Measurements from ENCODE around the gene LSM3.
A peak's percentile ranks its signal among the peaks of the same experiment; 100 is the strongest.

LSM3 gene

GRCh38 chr3:14186854-14187458 lies 8.3 kb downstream of the LSM3 start:
- no peak overlapping the region for H2BK15ac ChIP-seq (ENCODE audit: low read depth, poor library complexity, severe bottlenecking)
- H2BK5ac ChIP-seq (ENCODE audit: low read depth, low read length, poor library complexity, severe bottlenecking), result no peak overlapping the region
- no peak overlapping the region for H3K4me2 ChIP-seq (ENCODE audit: low read length, poor library complexity, severe bottlenecking)
- H3K9ac ChIP-seq (ENCODE audit: low read length), result no peak overlapping the region
- no peak overlapping the region for H3K23ac ChIP-seq (ENCODE audit: low read length in 2 of 2)
- H2AK5ac ChIP-seq (ENCODE audit: low read length, severe bottlenecking), result no peak overlapping the region
- H3K27ac ChIP-seq (ENCODE audit: low read length, poor library complexity, severe bottlenecking), result no peak overlapping the region
- H3K4ac ChIP-seq (ENCODE audit: low read depth in 1 of 2, low read length in 2 of 2), result no peak overlapping the region
- no peak overlapping the region for H2BK12ac ChIP-seq (ENCODE audit: low read length in 2 of 2)
- H3K18ac ChIP-seq (ENCODE audit: low read depth in 1 of 2, low read length in 2 of 2), result no peak overlapping the region
- peaks cover 17% of the 10 kb centered on the region for H3K79me1 ChIP-seq (replicated peaks; ENCODE audit: low read length, poor library complexity, severe bottlenecking)
- H3K14ac ChIP-seq (ENCODE audit: low read length in 2 of 2), result no peak overlapping the region
- no peak overlapping the region for H2AFZ ChIP-seq (ENCODE audit: low read depth, low read length)
- no peak for DNase-seq
- no peak overlapping the region for H3K4me3 ChIP-seq (ENCODE audit: insufficient read depth in 1 of 2, low read depth in 1 of 2, low read length in 2 of 2)
- H4K91ac ChIP-seq (ENCODE audit: low read length), result no peak overlapping the region
- WGBS, result 97% methylated on average over 5 of the region's 5 CpGs
- no peaks in the 10 kb centered on the region for H3K9me3 ChIP-seq (ENCODE audit: control insufficient read depth, low read length)
- no peak overlapping the region for H4K8ac ChIP-seq (ENCODE audit: low read length)
- H2BK120ac ChIP-seq (ENCODE audit: low read depth, low read length), result no peak overlapping the region
- no peaks in the 10 kb centered on the region for H3K4me1 ChIP-seq (ENCODE audit: control insufficient read depth, insufficient read depth, low read depth, low read length)
- H3K27me3 ChIP-seq (ENCODE audit: control insufficient read depth in 1 of 2, insufficient read depth in 1 of 2, low read length in 2 of 2), result no peaks in the 10 kb centered on the region
- peaks cover 14 to 54% of the 10 kb centered on the region in 2 experiments for H3K36me3 ChIP-seq (ENCODE audit: control insufficient read depth in 1 of 2, insufficient read depth in 2 of 2, low read depth in 1 of 2, low read length in 2 of 2)

GRCh38 chr3:14188041-14188754 lies 9.6 kb downstream of the LSM3 start:
- H3K18ac ChIP-seq (ENCODE audit: low read depth in 1 of 2, low read length in 2 of 2), result no peak overlapping the region
- no peak overlapping the region for H2AFZ ChIP-seq (ENCODE audit: low read depth, low read length)
- H4K91ac ChIP-seq (ENCODE audit: low read length), result no peak overlapping the region
- H3K4me2 ChIP-seq (ENCODE audit: low read length, poor library complexity, severe bottlenecking), result no peak overlapping the region
- H3K9me3 ChIP-seq (ENCODE audit: control insufficient read depth, low read length), result no peaks in the 10 kb centered on the region
- H4K8ac ChIP-seq (ENCODE audit: low read length), result no peak overlapping the region
- peaks cover 12% of the 10 kb centered on the region for H3K79me1 ChIP-seq (replicated peaks; ENCODE audit: low read length, poor library complexity, severe bottlenecking)
- 96% methylated on average over 2 of the region's 4 CpGs for WGBS
- peaks cover 14 to 41% of the 10 kb centered on the region in 2 experiments for H3K36me3 ChIP-seq (ENCODE audit: control insufficient read depth in 1 of 2, insufficient read depth in 2 of 2, low read depth in 1 of 2, low read length in 2 of 2)
- no peak overlapping the region for H2BK12ac ChIP-seq (ENCODE audit: low read length in 2 of 2)
- no peaks in the 10 kb centered on the region for H3K4me1 ChIP-seq (ENCODE audit: control insufficient read depth, insufficient read depth, low read depth, low read length)
- no peak overlapping the region for H3K9ac ChIP-seq (ENCODE audit: low read length)
- no peaks in the 10 kb centered on the region for H3K27me3 ChIP-seq (ENCODE audit: control insufficient read depth in 1 of 2, insufficient read depth in 1 of 2, low read length in 2 of 2)
- no peak for DNase-seq
- no peak overlapping the region for H2BK5ac ChIP-seq (ENCODE audit: low read depth, low read length, poor library complexity, severe bottlenecking)
- H3K4me3 ChIP-seq (ENCODE audit: insufficient read depth in 1 of 2, low read depth in 1 of 2, low read length in 2 of 2), result no peak overlapping the region
- H3K23ac ChIP-seq (ENCODE audit: low read length in 2 of 2), result no peak overlapping the region
- no peak overlapping the region for H3K27ac ChIP-seq (ENCODE audit: low read length, poor library complexity, severe bottlenecking)
- no peak overlapping the region for H2BK120ac ChIP-seq (ENCODE audit: low read depth, low read length)
- H3K4ac ChIP-seq (ENCODE audit: low read depth in 1 of 2, low read length in 2 of 2), result no peak overlapping the region
- H2BK15ac ChIP-seq (ENCODE audit: low read depth, poor library complexity, severe bottlenecking), result no peak overlapping the region
- H2AK5ac ChIP-seq (ENCODE audit: low read length, severe bottlenecking), result no peak overlapping the region
- H3K14ac ChIP-seq (ENCODE audit: low read length in 2 of 2), result no peak overlapping the region

GRCh38 chr3:14194865-14195264 lies 16.2 kb downstream of the LSM3 start:
- Histone ChIP-seq H2AFZ (ENCODE audit: low read depth, low read length) (no peak overlapping the region), H3K23ac (ENCODE audit: low read length in 2 of 2) (no peak overlapping the region), H3K4me3 (ENCODE audit: insufficient read depth in 1 of 2, low read depth in 1 of 2, low read length in 2 of 2) (no peak overlapping the region), H3K4ac (ENCODE audit: low read depth in 1 of 2, low read length in 2 of 2) (no peak overlapping the region), H3K9me3 (ENCODE audit: control insufficient read depth, low read length) (no peaks in the 10 kb centered on the region), H2BK15ac (ENCODE audit: low read depth, poor library complexity, severe bottlenecking) (no peak overlapping the region), H2BK12ac (ENCODE audit: low read length in 2 of 2) (no peak overlapping the region), H2AK5ac (ENCODE audit: low read length, severe bottlenecking) (peak overlapping the region; percentile 92), H4K91ac (ENCODE audit: low read length) (no peak overlapping the region), H3K27me3 (ENCODE audit: control insufficient read depth in 1 of 2, insufficient read depth in 1 of 2, low read length in 2 of 2) (no peaks in the 10 kb centered on the region), H3K4me1 (ENCODE audit: control insufficient read depth, insufficient read depth, low read depth, low read length) (peaks cover 12% of the 10 kb centered on the region), H2BK120ac (ENCODE audit: low read depth, low read length) (no peak overlapping the region), H2BK5ac (ENCODE audit: low read depth, low read length, poor library complexity, severe bottlenecking) (no peak overlapping the region), H3K14ac (ENCODE audit: low read length in 2 of 2) (no peak overlapping the region), H3K36me3 (ENCODE audit: control insufficient read depth in 1 of 2, insufficient read depth in 2 of 2, low read depth in 1 of 2, low read length in 2 of 2) (peaks cover 7 to 12% of the 10 kb centered on the region in 2 experiments), H3K79me1 (replicated peaks; ENCODE audit: low read length, poor library complexity, severe bottlenecking) (peaks cover 20% of the 10 kb centered on the region), H3K18ac (ENCODE audit: low read depth in 1 of 2, low read length in 2 of 2) (no peak overlapping the region), H3K9ac (ENCODE audit: low read length) (no peak overlapping the region), H4K8ac (ENCODE audit: low read length) (no peak overlapping the region), H3K4me2 (ENCODE audit: low read length, poor library complexity, severe bottlenecking) (no peak overlapping the region), H3K27ac (ENCODE audit: low read length, poor library complexity, severe bottlenecking) (no peak overlapping the region)
- WGBS, result 96% methylated on average over 3 of the region's 4 CpGs
- no peak for DNase-seq

- no peak for DNase-seq
- no peak overlapping the region for H3K4ac ChIP-seq (ENCODE audit: low read depth in 1 of 2, low read length in 2 of 2)
- H4K91ac ChIP-seq (ENCODE audit: low read length), result no peak overlapping the region
- H2BK15ac ChIP-seq (ENCODE audit: low read depth, poor library complexity, severe bottlenecking), result no peak overlapping the region
- no peak overlapping the region for H4K8ac ChIP-seq (ENCODE audit: low read length)
- H2BK12ac ChIP-seq (ENCODE audit: low read length in 2 of 2), result no peak overlapping the region
- H2BK5ac ChIP-seq (ENCODE audit: low read depth, low read length, poor library complexity, severe bottlenecking), result no peak overlapping the region
- no peak overlapping the region for H3K23ac ChIP-seq (ENCODE audit: low read length in 2 of 2)
- H3K14ac ChIP-seq (ENCODE audit: low read length in 2 of 2), result no peak overlapping the region
- peaks cover 6 to 12% of the 10 kb centered on the region in 2 experiments for H3K36me3 ChIP-seq (ENCODE audit: control insufficient read depth in 1 of 2, insufficient read depth in 2 of 2, low read depth in 1 of 2, low read length in 2 of 2)
- H3K4me1 ChIP-seq (ENCODE audit: control insufficient read depth, insufficient read depth, low read depth, low read length), result peaks cover 42% of the 10 kb centered on the region
- H3K9ac ChIP-seq (ENCODE audit: low read length), result no peak overlapping the region
- no peak overlapping the region for H3K4me3 ChIP-seq (ENCODE audit: insufficient read depth in 1 of 2, low read depth in 1 of 2, low read length in 2 of 2)
- no peak overlapping the region for H3K4me2 ChIP-seq (ENCODE audit: low read length, poor library complexity, severe bottlenecking)
- peaks cover 20% of the 10 kb centered on the region for H3K79me1 ChIP-seq (replicated peaks; ENCODE audit: low read length, poor library complexity, severe bottlenecking)
- no peaks in the 10 kb centered on the region for H3K27me3 ChIP-seq (ENCODE audit: control insufficient read depth in 1 of 2, insufficient read depth in 1 of 2, low read length in 2 of 2)
- H2BK120ac ChIP-seq (ENCODE audit: low read depth, low read length), result no peak overlapping the region
- H3K27ac ChIP-seq (ENCODE audit: low read length, poor library complexity, severe bottlenecking), result peak overlapping the region; percentile 11
- H3K18ac ChIP-seq (ENCODE audit: low read depth in 1 of 2, low read length in 2 of 2), result no peak overlapping the region
- H2AK5ac ChIP-seq (ENCODE audit: low read length, severe bottlenecking), result peak overlapping the region; percentile 60
- no peaks in the 10 kb centered on the region for H3K9me3 ChIP-seq (ENCODE audit: control insufficient read depth, low read length)
- WGBS, result 94% methylated on average over 4 of the region's 4 CpGs
- no peak overlapping the region for H2AFZ ChIP-seq (ENCODE audit: low read depth, low read length)
Measured at GRCh38 chr3:14199641-14200040, 21.0 kb downstream of the LSM3 start.
